ENCODE results near the gene C1QTNF9. TPM values are rescaled to one million over a fixed set of nuclear protein-coding genes. Genes with fewer than 3 reads are reported as not detected.
"Not testable (repeated sequence)": the region's sequence is repeated elsewhere in the genome, so short reads cannot be mapped to it uniquely, and the experiment has no call there.

Gene C1QTNF9
- not detected in 2 replicates for total RNA-seq
- long read RNA-seq = 0 reads

GRCh38 chr13:24309300-24309699, at the start of gene C1QTNF9:
TSS of gene C1QTNF9 (plus strand) at chr13:24309580. CDS start at chr13:24316004, 6,424 bp downstream.
- H3K4me3 Mint-ChIP-seq (ENCODE audit: low read depth); DNase-seq (ENCODE audit: low spot score, unreplicated experiment); H3K9me3 Mint-ChIP-seq (ENCODE audit: low read depth); H3K27ac Mint-ChIP-seq; H3K27me3 Mint-ChIP-seq: not testable (repeated sequence)
- Mint-ChIP-seq H3K4me1 (ENCODE audit: low read depth) (peaks cover 10% of the 10 kb centered on the region), H3K36me3 (ENCODE audit: insufficient read depth) (peaks cover 11% of the 10 kb centered on the region)

- H3K4me3 Mint-ChIP-seq (ENCODE audit: low read depth) = no peak overlapping the region
- H3K27ac Mint-ChIP-seq = no peak overlapping the region
- peaks cover 8% of the 10 kb centered on the region for H3K36me3 Mint-ChIP-seq (ENCODE audit: insufficient read depth)
- TF ChIP-seq CTCF (IDR thresholded peaks at IDR 0.05; ENCODE audit: unreplicated experiment) = no peak
- H3K27me3 Mint-ChIP-seq = no peaks in the 10 kb centered on the region
- H3K9me3 Mint-ChIP-seq (ENCODE audit: low read depth) = no peaks in the 10 kb centered on the region
- no peak for DNase-seq (ENCODE audit: low spot score, unreplicated experiment)
- peaks cover 26% of the 10 kb centered on the region for H3K4me1 Mint-ChIP-seq (ENCODE audit: low read depth)
These were observed 47.8 kb upstream of the C1QTNF9 start for GRCh38 chr13:24261566-24261965.

GRCh38 chr13:24263632-24264031, 45.7 kb upstream of the C1QTNF9 start:
- no peak for TF ChIP-seq CTCF (IDR thresholded peaks at IDR 0.05; ENCODE audit: unreplicated experiment)
- Mint-ChIP-seq H3K4me1 (ENCODE audit: low read depth) (peaks cover 26% of the 10 kb centered on the region), H3K4me3 (ENCODE audit: low read depth) (no peak overlapping the region), H3K27me3 (no peaks in the 10 kb centered on the region), H3K36me3 (ENCODE audit: insufficient read depth) (peaks cover 2% of the 10 kb centered on the region), H3K9me3 (ENCODE audit: low read depth) (no peaks in the 10 kb centered on the region), H3K27ac (no peak overlapping the region)
- no peak for DNase-seq (ENCODE audit: low spot score, unreplicated experiment)

GRCh38 chr13:24264976-24265375, 44.4 kb upstream of the C1QTNF9 start:
- Mint-ChIP-seq H3K9me3 (ENCODE audit: low read depth) (no peaks in the 10 kb centered on the region), H3K27me3 (no peaks in the 10 kb centered on the region), H3K4me3 (ENCODE audit: low read depth) (no peak overlapping the region), H3K27ac (no peak overlapping the region), H3K4me1 (ENCODE audit: low read depth) (peaks cover 28% of the 10 kb centered on the region), H3K36me3 (ENCODE audit: insufficient read depth) (peaks cover under 1% of the 10 kb centered on the region)
- DNase-seq (ENCODE audit: low spot score, unreplicated experiment) = no peak
- no peak for TF ChIP-seq CTCF (IDR thresholded peaks at IDR 0.05; ENCODE audit: unreplicated experiment)

- no peaks in the 10 kb centered on the region for H3K36me3 Mint-ChIP-seq (ENCODE audit: insufficient read depth)
- H3K27ac Mint-ChIP-seq = no peak overlapping the region
- H3K4me1 Mint-ChIP-seq (ENCODE audit: low read depth) = peaks cover 30% of the 10 kb centered on the region
- no peak for TF ChIP-seq CTCF (IDR thresholded peaks at IDR 0.05; ENCODE audit: unreplicated experiment)
- no peak for DNase-seq (ENCODE audit: low spot score, unreplicated experiment)
- H3K27me3 Mint-ChIP-seq = no peaks in the 10 kb centered on the region
- no peak overlapping the region for H3K4me3 Mint-ChIP-seq (ENCODE audit: low read depth)
- no peaks in the 10 kb centered on the region for H3K9me3 Mint-ChIP-seq (ENCODE audit: low read depth)
These were observed 43.9 kb upstream of the C1QTNF9 start for GRCh38 chr13:24265453-24265852.

GRCh38 chr13:24267274-24267673, 42.1 kb upstream of the C1QTNF9 start:
- no peak for TF ChIP-seq CTCF (IDR thresholded peaks at IDR 0.05; ENCODE audit: unreplicated experiment)
- Mint-ChIP-seq H3K4me1 (ENCODE audit: low read depth) (peaks cover 34% of the 10 kb centered on the region), H3K36me3 (ENCODE audit: insufficient read depth) (no peaks in the 10 kb centered on the region), H3K9me3 (ENCODE audit: low read depth) (no peaks in the 10 kb centered on the region), H3K27ac (no peak overlapping the region), H3K4me3 (ENCODE audit: low read depth) (no peak overlapping the region), H3K27me3 (no peaks in the 10 kb centered on the region)
- DNase-seq (ENCODE audit: low spot score, unreplicated experiment) = no peak
